DMS 273 treated with DMSO at 0.1 percent for 48 hours (cell line): ENCODE results near the gene CEP55.

Source experiments
- DNase-seq: peaks from one replicate; lab custom pipeline; 2025; lab: John Stamatoyannopoulos, UW

Gene CEP55

GRCh38 chr10:93469454-93469853 lies 27.0 kb upstream of the CEP55 start:
- no peak for DNase-seq

- DNase-seq: no peak
Measured at GRCh38 chr10:93471110-93471651, 25.2 kb upstream of the CEP55 start.

GRCh38 chr10:93473161-93473560 lies 23.3 kb upstream of the CEP55 start:
- DNase-seq: no peak

GRCh38 chr10:93473804-93474472 lies 22.5 kb upstream of the CEP55 start:
- no peak for DNase-seq

- no peak for DNase-seq
Measured at GRCh38 chr10:93475227-93475626, 21.2 kb upstream of the CEP55 start.

- no peak for DNase-seq
Measured at GRCh38 chr10:93475871-93476270, 20.5 kb upstream of the CEP55 start.

- DNase-seq: no peak
Measured at GRCh38 chr10:93476756-93477155, 19.7 kb upstream of the CEP55 start.

- DNase-seq: no peak
Measured at GRCh38 chr10:93478873-93479272, 17.5 kb upstream of the CEP55 start.

- no peak for DNase-seq
Measured at GRCh38 chr10:93481637-93482144, 14.7 kb upstream of the CEP55 start.

GRCh38 chr10:93482145-93482834 lies 14.1 kb upstream of the CEP55 start, which contains the start of gene MYOF:
Gene MYOF, minus strand, starts transcription at chr10:93482334. Its CDS starts 140 bp downstream, at chr10:93482194.
- peak; percentile 26 for DNase-seq

GRCh38 chr10:93485690-93486089 lies 10.7 kb upstream of the CEP55 start:
- DNase-seq: no peak

GRCh38 chr10:93488956-93489528 lies 7.4 kb upstream of the CEP55 start:
- DNase-seq: no peak

GRCh38 chr10:93491602-93492121 lies 4.8 kb upstream of the CEP55 start:
- no peak for DNase-seq

GRCh38 chr10:93493162-93493561 lies 3.2 kb upstream of the CEP55 start:
- DNase-seq: no peak

GRCh38 chr10:93494494-93494893 lies 1.9 kb upstream of the CEP55 start:
- DNase-seq: no peak

- DNase-seq: no peak
Measured at GRCh38 chr10:93495654-93496321, 624 bp upstream of the CEP55 start.

- no peak for DNase-seq
Measured at GRCh38 chr10:93498166-93498565, 1.8 kb downstream of the CEP55 start.

GRCh38 chr10:93501650-93502049 lies 5.2 kb downstream of the CEP55 start:
- no peak for DNase-seq

GRCh38 chr10:93503075-93503474 lies 6.7 kb downstream of the CEP55 start:
- DNase-seq: no peak

GRCh38 chr10:93505075-93505474 lies 8.7 kb downstream of the CEP55 start:
- no peak for DNase-seq

- no peak for DNase-seq
Measured at GRCh38 chr10:93509816-93510215, 13.4 kb downstream of the CEP55 start.

- DNase-seq: no peak
Measured at GRCh38 chr10:93512565-93512964, 16.2 kb downstream of the CEP55 start.
